Measurements from ENCODE around the gene EPN3. TPM values are rescaled to one million over a fixed set of nuclear protein-coding genes. Genes with fewer than 3 reads are reported as not detected.

Gene EPN3
- total and polyA plus RNA-seq, 2 experiments from 2014 or later, result 2.7 to 11.5 TPM

- Histone ChIP-seq H3K4me2 (no peak overlapping the region), H3K27me3 (no peaks in the 10 kb centered on the region), H4K20me1 (ENCODE audit: insufficient read depth, poor library complexity, severe bottlenecking) (no peaks in the 10 kb centered on the region), H2AFZ (no peak overlapping the region), H3K36me3 (replicated peaks; ENCODE audit: insufficient read depth, low read depth) (no peaks in the 10 kb centered on the region), H3K9me2 (replicated peaks; ENCODE audit: insufficient read depth) (no peaks in the 10 kb centered on the region), H3K4me1 (ENCODE audit: insufficient read depth) (peaks cover 17% of the 10 kb centered on the region), H3K9me3 (ENCODE audit: low read depth) (no peaks in the 10 kb centered on the region), H3K4me3 (no peak overlapping the region), H3K79me2 (no peaks in the 10 kb centered on the region), H3K27ac (no peak overlapping the region)
- no peak for DNase-seq (ENCODE audit: low spot score)
- WGBS (ENCODE audit: low lambda C conversion rate, missing lambda C conversion rate), result 75% methylated on average over 8 of the region's 8 CpGs
- TF ChIP-seq CTCF (IDR thresholded peaks at IDR 0.05; ENCODE audit: poor library complexity) (no peak), EZH2 (IDR thresholded peaks at IDR 0.05; ENCODE audit: borderline replicate concordance) (no peak), EZH2phosphoT487 (IDR thresholded peaks at IDR 0.05; ENCODE audit: low read depth, severe bottlenecking, unreplicated experiment) (no peak)
These were observed 53.4 kb downstream of the EPN3 start for GRCh38 chr17:50585891-50586290.

GRCh38 chr17:50586421-50587247, 54.1 kb downstream of the EPN3 start:
- TF ChIP-seq CTCF (IDR thresholded peaks at IDR 0.05; ENCODE audit: poor library complexity), result no peak
- no peak for TF ChIP-seq EZH2phosphoT487 (IDR thresholded peaks at IDR 0.05; ENCODE audit: low read depth, severe bottlenecking, unreplicated experiment)
- TF ChIP-seq EZH2 (IDR thresholded peaks at IDR 0.05; ENCODE audit: borderline replicate concordance), result no peak
- H3K4me3 ChIP-seq, result no peak overlapping the region
- no peaks in the 10 kb centered on the region for H3K9me3 ChIP-seq (ENCODE audit: low read depth)
- H3K27me3 ChIP-seq, result no peaks in the 10 kb centered on the region
- WGBS (ENCODE audit: low lambda C conversion rate, missing lambda C conversion rate), result 66% methylated on average over 9 of the region's 9 CpGs
- peaks cover 17% of the 10 kb centered on the region for H3K4me1 ChIP-seq (ENCODE audit: insufficient read depth)
- H3K79me2 ChIP-seq, result no peaks in the 10 kb centered on the region
- no peaks in the 10 kb centered on the region for H4K20me1 ChIP-seq (ENCODE audit: insufficient read depth, poor library complexity, severe bottlenecking)
- H3K9me2 ChIP-seq (replicated peaks; ENCODE audit: insufficient read depth), result no peaks in the 10 kb centered on the region
- H3K4me2 ChIP-seq, result no peak overlapping the region
- H3K36me3 ChIP-seq (replicated peaks; ENCODE audit: insufficient read depth, low read depth), result no peaks in the 10 kb centered on the region
- no peak overlapping the region for H2AFZ ChIP-seq
- no peak overlapping the region for H3K27ac ChIP-seq
- no peak for DNase-seq (ENCODE audit: low spot score)

- DNase-seq (ENCODE audit: low spot score), result no peak
- peaks cover 23% of the 10 kb centered on the region for H3K4me1 ChIP-seq (ENCODE audit: insufficient read depth)
- no peak overlapping the region for H2AFZ ChIP-seq
- H3K36me3 ChIP-seq (replicated peaks; ENCODE audit: insufficient read depth, low read depth), result no peaks in the 10 kb centered on the region
- 89% methylated on average over 9 of the region's 9 CpGs for WGBS (ENCODE audit: low lambda C conversion rate, missing lambda C conversion rate)
- TF ChIP-seq EZH2 (IDR thresholded peaks at IDR 0.05; ENCODE audit: borderline replicate concordance) (no peak), EZH2phosphoT487 (IDR thresholded peaks at IDR 0.05; ENCODE audit: low read depth, severe bottlenecking, unreplicated experiment) (no peak), CTCF (IDR thresholded peaks at IDR 0.05; ENCODE audit: poor library complexity) (no peak)
- H3K4me2 ChIP-seq, result no peak overlapping the region
- no peaks in the 10 kb centered on the region for H4K20me1 ChIP-seq (ENCODE audit: insufficient read depth, poor library complexity, severe bottlenecking)
- H3K27me3 ChIP-seq, result no peaks in the 10 kb centered on the region
- no peaks in the 10 kb centered on the region for H3K9me3 ChIP-seq (ENCODE audit: low read depth)
- no peaks in the 10 kb centered on the region for H3K9me2 ChIP-seq (replicated peaks; ENCODE audit: insufficient read depth)
- no peak overlapping the region for H3K27ac ChIP-seq
- no peak overlapping the region for H3K4me3 ChIP-seq
- H3K79me2 ChIP-seq, result no peaks in the 10 kb centered on the region
These were observed 55.0 kb downstream of the EPN3 start for GRCh38 chr17:50587571-50587970.
